GM21825 (cell line): Measurements from ENCODE around the gene MRPL27.

Experiments used
- ATAC-seq: cut with Tn5 transposase; IDR thresholded peaks from one replicate; pipeline ENCODE4 v1.9.1; 2021; ENCODE audit warnings: mild to moderate bottlenecking, moderate library complexity; ENCODE audit not compliant: unreplicated experiment

MRPL27 gene

DNA sequence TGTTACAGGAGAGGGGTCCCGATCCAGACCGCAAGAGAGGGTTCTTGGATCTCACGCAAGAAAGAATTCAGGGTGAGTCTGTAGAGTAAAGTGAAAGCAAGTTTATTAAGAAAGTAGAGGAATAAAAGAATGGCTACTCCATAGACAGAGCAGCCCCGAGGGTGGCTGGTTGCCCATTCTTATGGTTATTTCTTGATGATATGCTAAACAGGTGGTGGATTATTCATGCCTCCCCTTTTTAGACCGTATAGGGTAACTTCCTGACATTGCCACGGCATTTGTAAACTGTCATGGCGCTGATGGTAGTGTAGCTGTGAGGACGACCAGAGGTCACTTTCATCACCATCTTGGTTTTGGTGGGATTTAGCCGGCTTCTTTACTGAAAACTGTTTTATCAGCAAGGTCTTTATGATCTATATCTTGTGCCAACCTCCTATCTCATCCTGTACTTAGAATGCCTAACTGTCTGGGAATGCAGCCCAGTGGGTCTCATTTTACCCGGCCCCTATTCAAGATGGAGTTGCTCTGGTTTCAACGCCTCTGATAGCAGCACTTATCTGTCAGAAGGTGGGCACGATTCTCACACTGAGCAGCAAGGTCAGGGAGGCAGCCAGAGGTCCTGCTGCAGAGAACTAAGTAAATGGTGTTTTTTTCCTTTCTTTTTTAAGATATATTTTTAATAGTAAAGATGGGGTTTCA, 53.5 kb downstream of the MRPL27 start:
- ATAC-seq = no peak

- ATAC-seq = no peak
Observed at GRCh38 chr17:50318501-50319285, 54.3 kb downstream of the MRPL27 start.
